Renal cortex interstitium (tissue), 15 donors: Measurements from ENCODE around the gene CCDC38. TPM values are rescaled to one million over a fixed set of nuclear protein-coding genes. Genes with fewer than 3 reads are reported as not detected.
"Not testable (repeated sequence)": the region's sequence is repeated elsewhere in the genome, so short reads cannot be mapped to it uniquely, and the experiment has no call there.

ENCODE experiments used
- DNase-seq, 11 donors: peaks; one replicate each; pipeline ENCODE4 v3.0.0-alpha.2; 2013; ENCODE audit warnings: low read depth in 9 of 11, low spot score in 4 of 11; ENCODE audit errors: extremely low read depth in 1 of 11
- long read RNA-seq, 16 experiments: transcript quantifications; one replicate each; lab custom pipeline, GENCODE V29; 2026
- polyA plus RNA-seq, 3 donors: library from polyadenylated mRNA; unstranded; fragments of 120-200 nt; gene quantifications; one replicate each; pipeline ENCODE4 v1.2.1, GENCODE V29; 2013; ENCODE audit not compliant: insufficient read length in 3 of 3

The CCDC38 gene
- polyA plus RNA-seq: under 1 TPM; 0.42 to 0.89 (median 0.42) TPM
- long read RNA-seq, donor 1: 0 reads
- long read RNA-seq, donor 2: 0 reads
- long read RNA-seq, donor 3: 0 reads
- long read RNA-seq, donor 4: 0 reads
- long read RNA-seq, donor 5: 0 reads
- long read RNA-seq, donor 6: 0 reads
- long read RNA-seq, donor 7: 0 reads
- long read RNA-seq, donor 8: 0 reads
- long read RNA-seq, donor 9: 0 reads
- long read RNA-seq, donor 10: 0 reads
- long read RNA-seq, donor 11: 0 reads
- long read RNA-seq, donor 12: 0 reads
- long read RNA-seq, donor 13: 0 reads
- long read RNA-seq, donor 14: 0 reads
- long read RNA-seq, donor 15: 0 reads
- long read RNA-seq, donor 16: 0 reads

DNA sequence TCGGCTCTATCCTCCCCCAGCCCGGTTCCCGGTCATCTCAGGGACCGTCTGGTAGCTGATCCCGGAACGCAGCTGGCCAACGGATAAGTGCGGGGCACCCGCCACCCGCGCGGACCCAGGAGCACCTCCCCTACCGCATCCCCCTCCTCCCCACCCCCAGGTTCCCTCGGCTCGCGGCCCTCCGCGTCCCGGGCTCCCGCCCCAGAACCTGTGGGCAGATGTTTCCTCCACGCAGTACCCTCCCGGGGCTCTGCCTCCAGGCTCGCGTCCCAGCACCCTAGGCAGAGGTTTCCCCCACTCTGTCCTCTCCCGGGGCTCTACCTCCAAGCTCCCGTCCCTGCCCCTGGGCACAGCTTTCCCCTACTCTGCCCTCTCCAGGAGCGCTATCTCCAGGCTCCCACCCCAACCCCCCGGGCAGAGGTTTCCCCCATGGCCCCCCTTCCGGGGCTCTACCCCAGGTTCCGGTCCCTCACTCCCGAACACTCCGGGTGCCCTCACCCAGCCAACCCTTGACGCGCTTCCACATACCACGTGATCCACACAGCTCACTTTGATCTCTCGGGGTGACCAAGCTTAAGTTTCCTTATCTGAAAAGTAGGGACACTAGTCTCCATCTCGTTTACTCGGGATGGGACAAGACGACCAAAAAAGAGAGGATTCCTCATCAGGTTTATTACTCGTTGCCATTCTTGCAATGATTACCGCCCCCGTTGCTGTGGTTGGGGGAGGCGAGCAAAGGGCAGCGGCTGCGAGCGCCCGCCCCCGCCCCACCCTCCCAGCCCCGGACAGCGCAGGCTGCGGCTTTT, at the start of gene CCDC38:
CCDC38 (minus strand) TSS at position 91 of the 806 bp plus-strand sequence. CDS start 6,105 bp downstream, outside the sequence.
- DNase-seq: peak in 9 of 11 donors; percentile 38 to 67 (median 49)

DNA sequence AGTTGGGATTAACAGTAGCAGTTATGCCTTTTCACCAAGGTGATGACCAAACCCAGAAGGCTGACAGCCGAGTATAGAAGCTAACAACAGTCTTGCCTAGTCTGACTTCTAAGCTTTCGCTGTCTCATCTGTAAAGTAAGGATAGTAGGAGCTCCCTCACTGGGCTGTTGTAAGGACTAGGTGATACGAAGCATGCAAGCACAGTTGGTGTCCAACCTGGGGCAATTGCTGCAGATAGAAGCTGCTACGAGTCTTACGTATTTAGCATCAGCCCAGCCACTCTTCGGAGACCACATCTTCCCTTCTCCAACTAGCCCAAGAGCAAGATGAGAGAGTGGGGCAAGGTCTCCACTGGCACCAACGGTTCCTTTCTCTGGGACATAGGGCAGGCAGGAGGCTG, 47.7 kb upstream of the CCDC38 start:
- no peak for DNase-seq

DNA sequence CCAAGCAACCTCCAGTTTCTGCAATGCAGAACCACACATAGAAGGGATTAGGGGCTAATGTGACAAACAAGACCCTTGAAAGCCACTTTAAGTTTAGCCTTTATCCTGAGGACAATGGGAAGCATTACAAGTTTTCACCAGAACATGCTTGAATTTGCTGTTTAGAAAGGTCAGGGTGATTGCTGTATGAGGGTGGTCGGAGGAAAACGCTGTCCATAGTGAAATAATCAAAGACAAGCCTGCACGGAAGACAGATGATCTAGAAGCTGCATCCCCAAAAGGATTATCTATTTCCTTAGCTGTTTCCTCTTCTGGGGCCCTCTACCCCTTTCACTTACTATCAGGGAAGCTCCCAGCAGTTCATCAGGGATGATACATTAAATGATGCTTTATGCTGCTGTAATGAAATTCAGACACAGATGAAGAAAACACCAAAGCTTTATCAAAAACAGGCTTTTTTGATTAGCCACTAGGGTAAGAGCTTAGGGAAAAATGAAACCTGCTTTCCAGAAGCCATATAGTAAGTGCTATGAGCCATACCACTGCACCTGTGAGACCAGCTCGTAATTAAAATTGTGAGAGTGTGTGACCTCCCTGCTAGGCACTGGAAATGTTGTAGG, 47.2 kb upstream of the CCDC38 start:
- DNase-seq: no peak

DNA sequence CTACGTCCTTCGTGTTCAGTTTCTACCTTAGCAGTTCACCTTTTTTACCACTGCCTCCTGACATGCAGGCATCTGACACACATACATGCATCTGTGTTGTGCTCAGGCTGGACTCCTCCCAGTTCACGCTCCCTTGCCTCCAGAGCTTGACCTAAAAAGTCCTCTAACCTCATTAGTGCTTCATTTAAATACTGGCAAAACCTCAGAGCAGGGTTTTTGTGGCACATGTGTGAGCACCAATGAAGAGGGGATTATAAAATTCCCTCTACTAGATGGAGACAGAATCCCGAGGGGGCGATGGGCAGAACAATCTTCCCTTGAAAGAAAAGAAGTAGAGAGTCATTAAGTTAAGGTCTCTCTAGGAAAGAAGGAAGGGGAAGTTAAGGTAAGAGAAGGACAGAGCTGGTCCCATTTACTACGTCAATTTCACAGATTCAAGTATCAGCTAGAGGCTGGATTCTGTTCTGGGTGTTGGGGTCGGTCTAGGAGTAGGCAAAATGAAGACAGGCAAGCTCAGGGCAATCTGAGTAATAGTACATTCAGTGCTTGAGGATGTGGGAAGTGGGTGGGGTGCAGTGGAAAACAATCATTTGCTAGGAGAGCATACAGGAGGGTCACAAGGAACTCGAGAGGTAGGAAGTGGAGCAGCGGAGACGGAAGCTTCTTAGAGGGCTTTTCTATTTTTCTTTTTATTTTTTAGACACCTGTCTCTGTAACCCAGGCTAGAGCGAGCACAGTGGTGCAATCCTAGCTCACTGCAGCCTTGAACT, 46.3 kb upstream of the CCDC38 start:
- DNase-seq: no peak

DNA sequence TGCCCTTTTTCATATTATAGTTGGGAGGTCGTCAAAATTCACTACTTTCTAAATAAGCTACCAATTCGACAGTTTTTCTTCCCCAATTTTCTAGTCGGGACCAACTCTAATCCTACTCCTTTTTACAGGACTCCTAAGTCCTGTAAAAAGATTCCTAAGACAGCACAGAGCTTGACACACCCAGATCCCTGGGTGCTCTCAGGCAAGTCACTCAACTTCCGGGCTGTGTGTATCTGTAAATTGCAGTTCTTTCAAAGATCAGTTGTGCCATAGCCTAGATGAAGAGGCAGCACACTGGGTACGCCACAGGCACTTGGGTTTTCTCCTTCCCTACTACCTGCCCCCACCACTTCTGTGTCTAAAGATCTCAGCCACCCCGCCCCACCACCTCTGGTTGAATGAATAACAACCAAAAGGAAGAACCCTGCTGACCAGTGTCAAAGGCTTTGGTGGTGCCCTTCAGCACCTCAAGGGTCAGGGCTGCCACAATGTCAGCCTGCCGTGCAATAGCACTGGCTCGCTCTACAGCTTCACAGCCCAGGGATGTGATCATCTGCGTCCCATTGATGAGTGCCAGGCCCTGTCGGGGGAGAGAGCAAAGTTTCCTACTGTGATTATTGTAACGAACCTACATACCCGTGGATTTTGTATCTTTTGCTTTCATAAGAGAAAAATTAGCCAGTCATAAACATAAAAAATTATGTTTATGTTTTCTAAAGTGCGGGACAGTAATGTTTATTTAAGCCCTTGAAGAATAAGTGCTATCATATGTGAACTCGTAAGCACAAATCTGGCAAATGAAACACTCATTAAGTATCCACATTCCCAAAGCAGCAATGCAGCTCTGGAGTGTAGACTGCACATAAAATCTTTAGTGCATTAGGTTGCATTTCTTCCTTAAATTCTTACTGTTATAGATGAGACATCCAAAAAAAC, 44.5 kb upstream of the CCDC38 start:
- DNase-seq: no peak

DNA sequence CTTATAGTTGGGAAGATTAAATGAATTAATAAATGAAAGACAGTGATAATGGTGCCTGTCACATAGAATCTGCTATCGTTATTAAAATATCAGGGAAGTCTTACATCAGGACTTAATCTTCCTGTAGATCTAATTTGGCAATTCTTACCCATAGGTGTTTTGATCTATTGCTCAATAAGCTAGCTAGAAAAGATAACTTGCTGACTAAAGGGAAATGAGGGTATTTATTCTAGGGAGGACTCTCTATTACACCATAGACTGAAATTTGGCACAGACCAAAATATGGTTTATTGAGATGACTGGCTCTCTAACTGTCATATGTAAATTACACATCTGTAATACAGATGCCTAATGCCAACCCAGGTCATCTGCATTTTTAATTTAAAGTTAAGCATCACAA, 42.3 kb upstream of the CCDC38 start:
- DNase-seq: no peak

DNA sequence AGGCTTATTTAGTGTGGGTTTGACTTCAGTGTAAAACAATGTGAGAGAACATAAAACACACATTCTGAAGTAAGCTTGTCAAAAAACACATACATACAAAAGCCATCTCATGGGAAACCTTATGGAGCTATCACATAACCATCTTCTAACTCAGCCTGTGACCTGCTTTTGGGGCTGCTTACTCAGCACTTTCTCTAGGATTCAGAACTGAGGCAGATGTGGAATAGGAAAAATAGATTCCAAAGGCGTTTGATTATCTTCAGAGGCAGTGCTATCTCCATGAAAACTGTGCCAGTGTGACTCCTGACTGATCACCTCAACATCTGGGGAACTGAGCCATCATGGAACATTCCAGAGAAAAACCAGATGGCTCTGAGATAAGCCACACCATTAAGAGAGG, 40.2 kb upstream of the CCDC38 start:
- no peak for DNase-seq

DNA sequence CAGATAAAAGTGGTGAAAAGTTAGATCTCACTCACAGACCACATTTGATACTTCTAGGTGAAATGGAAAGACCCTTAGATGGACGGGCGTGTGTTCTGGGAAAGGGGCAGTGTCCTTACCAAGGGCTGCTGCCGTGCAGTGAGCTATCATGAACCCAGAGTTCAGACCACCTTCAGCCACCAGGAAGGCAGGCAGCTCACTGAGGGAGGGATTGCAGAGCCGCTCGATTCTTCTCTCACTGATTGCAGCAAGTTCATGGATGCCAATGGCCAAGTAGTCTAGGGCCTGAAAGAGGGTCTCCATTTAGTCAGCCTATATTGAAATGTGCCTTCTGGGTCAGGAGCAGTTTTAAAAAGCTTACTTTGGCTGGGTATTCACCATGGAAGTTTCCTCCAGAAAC, 38.0 kb upstream of the CCDC38 start:
- DNase-seq: no peak

DNA sequence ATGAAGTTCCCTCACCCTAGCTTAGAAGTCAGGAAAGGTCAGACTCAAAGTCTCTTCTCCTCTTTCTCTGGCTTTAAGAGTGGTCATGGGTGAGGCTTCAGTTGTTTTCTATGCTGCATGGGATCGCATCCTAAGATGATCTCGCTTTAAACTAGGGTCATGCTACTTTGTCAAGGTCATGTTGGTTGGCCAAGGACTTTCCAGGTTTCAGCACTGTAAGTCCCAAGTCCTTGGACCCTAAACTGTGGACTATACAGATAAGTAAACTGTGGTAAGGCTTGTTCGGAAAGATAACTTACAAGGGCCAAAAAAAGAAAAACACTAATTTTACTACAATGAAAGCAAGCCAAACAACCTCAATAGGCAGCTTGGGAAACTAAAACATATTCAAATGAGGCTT, 36.4 kb upstream of the CCDC38 start:
- DNase-seq: no peak

DNA sequence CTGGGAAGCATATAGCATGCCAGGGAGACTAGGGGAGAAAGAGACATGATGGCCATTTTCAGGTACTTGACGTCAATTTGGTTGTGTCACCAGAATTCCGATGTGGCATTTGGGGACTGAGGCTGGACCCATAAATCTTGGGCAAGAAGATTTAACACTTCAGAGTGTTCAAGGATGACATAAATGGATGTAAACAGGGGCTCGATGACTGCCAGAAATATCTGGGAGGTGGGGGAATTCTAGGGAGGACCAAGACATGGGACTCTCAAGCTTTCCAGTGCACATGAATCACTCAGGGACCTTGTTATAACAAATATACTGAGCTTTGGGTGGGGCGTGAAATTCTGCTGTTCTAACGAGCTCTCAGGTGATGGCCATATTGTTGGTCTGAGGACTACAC, 35.9 kb upstream of the CCDC38 start:
- DNase-seq: no peak

DNA sequence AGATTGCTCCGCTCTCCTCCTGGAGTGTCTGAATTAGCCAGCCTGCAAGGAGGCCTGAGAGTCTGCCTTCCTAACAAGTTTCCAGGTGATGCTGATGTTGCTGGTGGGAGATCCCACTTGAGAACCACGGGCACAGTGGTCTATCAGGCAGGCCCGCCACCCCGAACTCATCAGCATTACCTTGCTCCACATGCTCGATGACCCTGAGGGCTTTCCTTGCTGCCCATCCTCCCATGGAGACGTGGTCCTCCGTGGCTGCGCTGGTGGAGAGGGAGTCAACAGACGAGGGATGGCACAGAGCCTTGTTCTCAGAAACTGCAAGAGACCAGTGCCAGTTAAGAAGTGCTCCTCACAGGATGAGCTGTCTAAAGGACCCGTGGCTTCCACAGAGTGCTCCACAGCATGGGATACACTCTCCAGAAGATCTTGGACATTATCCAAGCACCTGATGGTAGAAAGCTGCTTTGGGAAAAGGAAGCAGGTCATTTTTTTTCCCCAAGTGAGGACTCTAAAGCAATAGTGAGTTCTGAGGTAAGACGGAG, 35.4 kb upstream of the CCDC38 start:
- DNase-seq: no peak

DNA sequence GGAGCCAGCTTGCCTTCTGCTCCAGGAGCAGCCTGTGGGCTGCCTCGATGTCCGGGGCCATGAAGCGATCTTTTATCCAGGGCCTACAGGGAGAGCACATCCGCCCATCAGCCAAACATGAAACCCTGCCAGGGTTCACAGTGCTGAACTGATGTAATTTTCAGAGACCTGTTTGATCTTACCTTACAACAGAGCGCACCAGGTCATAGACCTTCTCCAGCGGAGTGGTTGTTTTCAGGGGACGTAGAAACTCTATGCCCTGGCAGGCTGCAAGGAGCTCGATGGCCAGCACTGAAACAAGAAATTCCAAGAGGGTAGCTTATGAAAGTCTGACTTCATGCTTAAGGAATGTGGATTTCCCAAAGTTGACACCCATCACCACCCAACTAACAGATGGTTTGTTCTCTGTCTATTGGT, 34.0 kb upstream of the CCDC38 start:
- no peak for DNase-seq

DNA sequence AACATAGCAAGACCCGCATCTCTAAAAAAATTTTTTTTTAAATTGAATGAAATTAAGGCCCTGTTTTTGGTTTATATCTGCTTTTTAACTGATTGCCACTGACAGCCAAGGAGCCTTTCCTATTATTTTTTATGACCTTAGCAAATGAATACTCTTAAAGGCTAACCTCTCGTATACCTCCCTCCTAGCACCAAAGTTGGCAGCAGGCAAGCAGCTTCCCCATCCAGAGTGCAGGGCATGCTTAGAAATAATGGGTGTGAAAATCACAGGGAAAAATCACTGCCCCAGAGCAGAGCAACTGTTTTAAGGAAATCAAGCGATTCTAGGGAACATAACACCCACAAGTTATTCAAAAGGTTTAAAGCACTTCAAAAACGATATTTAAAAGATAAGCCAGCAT, 33.1 kb upstream of the CCDC38 start:
- no peak for DNase-seq

DNA sequence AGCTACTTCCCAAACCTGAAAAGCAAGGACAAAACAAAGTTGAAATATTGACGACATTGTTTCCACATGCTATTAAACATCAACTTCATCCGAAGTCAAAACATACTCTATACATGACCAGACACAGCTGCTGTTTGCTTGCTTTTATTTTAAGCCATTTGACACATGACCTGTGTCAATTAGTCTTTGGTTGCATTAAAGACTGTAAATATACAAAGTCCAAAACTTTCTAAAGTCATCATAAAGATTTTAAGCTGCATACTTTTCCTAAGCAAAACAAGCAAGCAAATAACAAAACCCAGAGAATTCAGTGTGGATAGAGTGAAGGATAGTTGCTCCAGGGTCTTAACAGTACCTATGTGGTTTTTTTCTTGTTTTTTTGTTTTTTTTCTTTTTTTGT, 31.9 kb upstream of the CCDC38 start:
- DNase-seq: peak in 1 of 11 donors; percentile 27

DNA sequence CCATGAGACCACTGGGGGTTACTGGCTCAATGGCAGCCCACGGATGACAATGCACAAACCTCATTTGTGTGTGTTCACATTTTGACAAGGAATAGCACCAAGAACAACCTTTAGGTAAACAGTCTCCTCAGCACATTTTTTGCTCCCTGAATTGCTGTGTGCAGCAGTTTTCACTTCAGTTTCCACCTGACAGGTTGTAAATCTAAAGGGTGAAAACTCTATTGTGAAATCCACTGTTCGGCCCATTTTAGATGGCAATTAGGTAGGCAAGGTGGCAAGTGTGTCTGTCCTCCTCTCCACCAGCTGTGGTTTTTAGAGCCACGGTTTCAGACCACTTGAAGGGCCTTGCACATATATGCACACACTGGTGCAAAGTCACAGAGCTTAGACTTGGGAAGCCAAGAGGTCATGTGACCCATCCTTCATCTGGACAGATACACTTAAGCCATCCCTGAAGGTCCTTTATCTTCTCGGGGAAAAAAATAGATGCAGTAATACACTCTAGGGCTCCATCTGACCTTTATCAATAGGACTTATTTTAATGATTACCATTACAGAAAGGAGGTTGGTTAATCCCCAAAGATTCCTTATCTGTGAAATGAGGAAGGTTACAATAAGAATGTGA, 30.5 kb upstream of the CCDC38 start:
- no peak for DNase-seq

DNA sequence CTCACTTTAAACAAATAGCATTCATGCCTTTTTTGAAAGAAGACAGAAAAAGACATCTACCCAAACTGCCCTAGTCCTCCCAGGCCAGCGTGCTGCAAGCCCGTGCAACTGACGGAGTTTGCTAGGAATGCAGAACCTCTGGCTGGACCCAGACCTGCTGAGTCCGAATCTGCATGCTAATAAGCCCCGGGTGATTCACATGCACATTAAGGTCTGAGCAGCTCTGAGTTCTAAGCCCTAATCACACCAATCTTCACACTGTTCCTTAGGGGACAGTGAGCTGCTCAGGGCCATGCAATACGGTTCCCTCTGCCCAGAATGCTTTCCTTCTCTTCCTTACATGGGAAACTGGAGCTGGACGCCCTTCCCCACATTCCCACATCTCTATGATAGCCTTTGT, 28.5 kb upstream of the CCDC38 start:
- DNase-seq: no peak

DNA sequence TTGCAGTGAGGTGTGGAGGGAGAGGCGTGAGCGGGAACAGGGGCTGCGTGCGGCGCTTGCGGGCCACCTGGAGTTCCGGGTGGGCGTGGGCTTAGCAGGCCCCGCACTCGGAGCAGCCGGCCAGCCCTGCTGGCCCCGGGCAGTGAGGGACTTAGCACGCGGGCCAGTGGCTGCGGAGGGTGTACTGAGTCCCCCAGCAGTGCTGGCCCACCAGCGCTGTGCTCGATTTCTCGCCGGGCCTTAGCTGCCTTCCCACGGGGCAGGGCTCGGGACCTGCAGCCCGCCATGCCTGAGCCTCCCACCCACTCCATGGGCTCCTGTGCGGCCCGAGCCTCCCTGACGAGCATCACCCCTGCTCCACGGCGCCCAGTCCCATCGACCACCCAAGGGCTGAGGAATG, 26.7 kb upstream of the CCDC38 start:
- not testable (repeated sequence) for DNase-seq

DNA sequence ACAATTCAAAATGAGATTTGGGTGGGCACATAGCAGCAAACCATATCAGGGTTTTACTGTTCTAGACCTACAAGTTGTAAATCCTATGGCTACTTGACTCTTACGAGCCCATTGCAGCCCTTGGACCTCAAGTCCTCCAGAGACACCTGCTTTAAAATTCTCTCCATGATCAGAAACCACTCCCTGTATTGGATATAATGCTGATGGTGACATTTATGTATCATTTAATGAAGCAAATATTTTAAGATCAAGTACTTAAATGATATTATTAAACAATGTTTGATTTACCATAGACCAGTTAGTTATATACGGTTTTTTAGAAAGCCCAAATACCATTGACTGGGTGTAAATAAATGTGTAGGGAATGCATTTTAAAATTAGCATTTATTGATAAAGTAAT, 24.9 kb upstream of the CCDC38 start:
- no peak for DNase-seq
